H9 (cell line): ENCODE measurements around the gene TBC1D9. TPM values are rescaled to one million over a fixed set of nuclear protein-coding genes. Genes with fewer than 3 reads are reported as not detected.

Experiments
- DNase-seq: peaks from one replicate; pipeline ENCODE4 v3.0.0-alpha.2; 2017
- H2AFZ ChIP-seq: one replicate; pipeline ENCODE4 v1.6.1; 2013; ENCODE audit warnings: mild to moderate bottlenecking, low read length, control low read depth, moderate library complexity
- H2AK5ac ChIP-seq: 2 replicates; pipeline ENCODE4 v1.6.1; 2013; ENCODE audit warnings: low read length, control low read depth, mixed read lengths; ENCODE audit not compliant: insufficient read length
- H2BK120ac ChIP-seq: one replicate; pipeline ENCODE4 v1.6.1; 2013; ENCODE audit warnings: low read depth, mild to moderate bottlenecking, low read length, control low read depth, inconsistent platforms; ENCODE audit not compliant: poor library complexity, severe bottlenecking
- H2BK12ac ChIP-seq: 2 replicates; pipeline ENCODE4 v1.6.1; 2013; ENCODE audit warnings: low read length, control low read depth, mixed read lengths, low read depth; ENCODE audit not compliant: insufficient read length
- H2BK15ac ChIP-seq: 2 replicates; pipeline ENCODE4 v1.6.1; 2013; ENCODE audit warnings: low read depth, low read length, control low read depth
- H2BK20ac ChIP-seq: one replicate; pipeline ENCODE4 v1.6.1; 2013; ENCODE audit warnings: low read depth, mild to moderate bottlenecking, low read length, control low read depth, inconsistent platforms; ENCODE audit not compliant: poor library complexity, severe bottlenecking
- H2BK5ac ChIP-seq: 2 replicates; pipeline ENCODE4 v1.6.1; 2013; ENCODE audit warnings: low read length, control low read depth, mixed read lengths; ENCODE audit not compliant: insufficient read length
- H3K14ac ChIP-seq: 2 replicates; pipeline ENCODE4 v1.6.1; 2013; ENCODE audit warnings: low read length, control low read depth; ENCODE audit not compliant: insufficient read depth
- H3K18ac ChIP-seq: 2 replicates; pipeline ENCODE4 v1.6.1; 2013; ENCODE audit warnings: low read depth, mild to moderate bottlenecking, mixed read lengths, low read length, control low read depth; ENCODE audit not compliant: insufficient read length
- H3K23ac ChIP-seq: 2 replicates; pipeline ENCODE4 v1.6.1; 2013; ENCODE audit warnings: low read length, control low read depth, mixed read lengths, low read depth; ENCODE audit not compliant: insufficient read length
- H3K23me2 ChIP-seq: 2 replicates; pipeline ENCODE4 v1.6.1; 2013; ENCODE audit warnings: low read depth, mild to moderate bottlenecking, mixed read lengths, low read length, control low read depth; ENCODE audit not compliant: insufficient read length, poor library complexity, severe bottlenecking
- H3K27ac ChIP-seq: 2 replicates; pipeline ENCODE4 v1.5.1; 2013; ENCODE audit warnings: low read length, control low read depth, mixed read lengths, low read depth; ENCODE audit not compliant: insufficient read length
- H3K27me3 ChIP-seq: 2 replicates; pipeline ENCODE4 v1.6.1; 2013; ENCODE audit warnings: low read length, control low read depth, inconsistent platforms; ENCODE audit not compliant: insufficient read depth
- H3K4ac ChIP-seq: 2 replicates; pipeline ENCODE4 v1.6.1; 2013; ENCODE audit warnings: low read depth, mild to moderate bottlenecking, control low read depth, inconsistent platforms, low read length, moderate library complexity
- H3K4me1 ChIP-seq: 2 replicates; pipeline ENCODE4 v1.6.1; 2013; ENCODE audit warnings: low read length, control low read depth, inconsistent platforms; ENCODE audit not compliant: insufficient read depth
- H3K4me2 ChIP-seq: 2 replicates; pipeline ENCODE4 v1.6.1; 2013; ENCODE audit warnings: low read length, control low read depth, mixed read lengths; ENCODE audit not compliant: insufficient read length, insufficient read depth
- H3K56ac ChIP-seq: 2 replicates; pipeline ENCODE4 v1.6.1; 2013; ENCODE audit warnings: low read depth, mild to moderate bottlenecking, mixed read lengths, low read length, control low read depth; ENCODE audit not compliant: insufficient read length
- H3K79me1 ChIP-seq: 2 replicates; pipeline ENCODE4 v1.6.1; 2013; ENCODE audit warnings: low read depth, mild to moderate bottlenecking, moderate library complexity, low read length, control low read depth, inconsistent platforms; ENCODE audit not compliant: insufficient read depth, poor library complexity, severe bottlenecking
- H3K79me2 ChIP-seq: 2 replicates; pipeline ENCODE4 v1.6.1; 2013; ENCODE audit warnings: low read length, control low read depth, inconsistent platforms; ENCODE audit not compliant: insufficient read depth
- H3K9ac ChIP-seq: 2 replicates; pipeline ENCODE4 v1.6.1; 2013; ENCODE audit warnings: low read length, control low read depth, mixed read lengths; ENCODE audit not compliant: insufficient read length; ENCODE audit errors: extremely low read depth
- H3K9me3 ChIP-seq: one replicate; pipeline ENCODE4 v1.6.1; 2013; ENCODE audit warnings: low read depth, low read length, inconsistent platforms; ENCODE audit not compliant: control insufficient read depth
- H3T11ph ChIP-seq: one replicate; pipeline ENCODE4 v1.6.1; 2013; ENCODE audit warnings: mild to moderate bottlenecking, low read length, control low read depth, inconsistent platforms
- H4K20me1 ChIP-seq: one replicate; pipeline ENCODE4 v1.6.1; 2013; ENCODE audit not compliant: control insufficient read depth, insufficient read length, insufficient read depth
- H4K5ac ChIP-seq: 2 replicates; pipeline ENCODE4 v1.6.1; 2013; ENCODE audit warnings: low read depth, mild to moderate bottlenecking, mixed read lengths, low read length, control low read depth; ENCODE audit not compliant: insufficient read length
- H4K8ac ChIP-seq: replicated peaks from 2 replicates; pipeline ENCODE4 v1.6.1; 2013; ENCODE audit warnings: low read length, control low read depth, mixed read lengths, low read depth; ENCODE audit not compliant: insufficient read length
- H4K91ac ChIP-seq: 2 replicates; pipeline ENCODE4 v1.6.1; 2013; ENCODE audit warnings: low read depth, mild to moderate bottlenecking, moderate library complexity, mixed read lengths, low read length, control low read depth; ENCODE audit not compliant: insufficient read length
- H3K27ac Mint-ChIP-seq, 3 experiments: 2 replicates in 2 of 3; 3 replicates in 1 of 3; pipeline ENCODE4 v1.8.0; 2020 to 2021; ENCODE audit warnings: mixed read lengths in 3 of 3, mild to moderate bottlenecking in 1 of 3, moderate library complexity in 1 of 3
- H3K27me3 Mint-ChIP-seq: 2 replicates; pipeline ENCODE4 v1.8.0; 2021; ENCODE audit warnings: low read depth, mild to moderate bottlenecking, moderate library complexity, mixed read lengths
- H3K36me3 Mint-ChIP-seq, 3 experiments: 2 replicates in 2 of 3; 3 replicates in 1 of 3; pipeline ENCODE4 v1.8.0; 2020 to 2021; ENCODE audit warnings: low read depth in 3 of 3, mixed read lengths in 3 of 3; ENCODE audit not compliant: insufficient read depth in 1 of 3
- H3K4me1 Mint-ChIP-seq, 2 experiments: 2 replicates each; pipeline ENCODE4 v1.8.0; 2020; ENCODE audit warnings: mixed read lengths in 2 of 2
- H3K4me3 Mint-ChIP-seq, 2 experiments: 2 replicates in 1 of 2; 3 replicates in 1 of 2; pipeline ENCODE4 v1.8.0; 2020 to 2021; ENCODE audit warnings: mild to moderate bottlenecking in 2 of 2, mixed read lengths in 2 of 2, moderate library complexity in 1 of 2
- H3K9me3 Mint-ChIP-seq, 2 experiments: 2 replicates in 1 of 2; 3 replicates in 1 of 2; pipeline ENCODE4 v1.8.0; 2020; ENCODE audit warnings: mild to moderate bottlenecking in 2 of 2, mixed read lengths in 2 of 2, moderate library complexity in 1 of 2
- CTCF ChIP-seq: fragments of 200-600 bp; sonication (generic); conservative IDR thresholded peaks from 3 replicates; pipeline ENCODE4 v1.8.0; 2021; ENCODE audit warnings: antibody characterized with exemption, mild to moderate bottlenecking
- WGBS: extraction: QIAGEN DNeasy Blood & Tissue Kit; methylation state at CpG from one replicate; pipeline ENCODE4 v1.1.7; 2013; ENCODE audit warnings: missing lambda C conversion rate, low lambda C conversion rate, mixed read lengths; ENCODE audit not compliant: insufficient read length; ENCODE audit errors: extremely low coverage; 5-methylcytosine and 5-hydroxymethylcytosine counted together
- total RNA-seq: library from RNA; stranded (reverse); gene quantifications from 2 replicates; pipeline ENCODE4 v1.2.1, GENCODE V29; 2021

The TBC1D9 gene
- total RNA-seq, 1 experiment from 2014 or later = 0.63 TPM

- no peak overlapping the region for H2BK20ac ChIP-seq
Measured at GRCh38 chr4:140579278-140579677, 176.9 kb downstream of the TBC1D9 start.

More at GRCh38 chr4:140579278-140579677, 176.9 kb downstream of the TBC1D9 start:
- H2AFZ ChIP-seq = no peak overlapping the region
- WGBS = no CpG with 5 or more reads among the region's 27 CpGs
- Mint-ChIP-seq H3K27me3 (peaks cover 5% of the 10 kb centered on the region; the same call in 1 of the 2 replicates), H3K4me1 (no peaks in the 10 kb centered on the region; a peak in 1 of 4 replicates), H3K4me3 (no peak overlapping the region), H3K36me3 (no peaks in the 10 kb centered on the region), H3K9me3 (no peaks in the 10 kb centered on the region), H3K27ac (no peak overlapping the region)
- H4K5ac ChIP-seq = no peak overlapping the region
- H3K23ac ChIP-seq = no peak overlapping the region
- H3K79me1 ChIP-seq = no peaks in the 10 kb centered on the region
- no peaks in the 10 kb centered on the region for H3K79me2 ChIP-seq
- H3K4me1 ChIP-seq = no peaks in the 10 kb centered on the region
- no peak overlapping the region for H2BK120ac ChIP-seq
- no peak overlapping the region for H4K91ac ChIP-seq
- H2AK5ac ChIP-seq = no peak overlapping the region
- no peaks in the 10 kb centered on the region for H3K9me3 ChIP-seq
- H3K23me2 ChIP-seq = no peaks in the 10 kb centered on the region
- no peak for TF ChIP-seq CTCF
- no peak overlapping the region for H2BK12ac ChIP-seq
- no peak overlapping the region for H4K8ac ChIP-seq
- no peak overlapping the region for H2BK5ac ChIP-seq
- no peak overlapping the region for H3K56ac ChIP-seq
- no peak for DNase-seq
- H3K14ac ChIP-seq = no peak overlapping the region
- no peaks in the 10 kb centered on the region for H4K20me1 ChIP-seq
- no peak overlapping the region for H3K18ac ChIP-seq
- H3K27ac ChIP-seq = no peak overlapping the region
- H3K9ac ChIP-seq = no peak overlapping the region
- no peak overlapping the region for H3K4me2 ChIP-seq
- no peak overlapping the region for H3K4ac ChIP-seq
- no peaks in the 10 kb centered on the region for H3K27me3 ChIP-seq
- no peak overlapping the region for H3T11ph ChIP-seq
- no peak overlapping the region; the same call in 1 of the 2 replicates for H2BK15ac ChIP-seq
